HepG2 (cell line): ENCODE results near the gene SUN1. TPM values are rescaled to one million over a fixed set of nuclear protein-coding genes. Genes with fewer than 3 reads are reported as not detected.

Experiments
- ATAC-seq: fragments of 200-7000 bp; cut with Tn5 transposase; 3 replicates; pipeline ENCODE4 v1.9.1; 2020; ENCODE audit warnings: mild to moderate bottlenecking, moderate library complexity
- BruUV-seq: library from RNA; stranded (reverse); fragments of 400-500 nt; replicated peaks from 2 replicates; lab custom pipeline; 2021; lab: Mats Ljungman, UMichigan
- CTCF ChIA-PET: fragments of 300-600 bp; formaldehyde crosslinking; extraction: SDS; loops from one replicate; lab custom pipeline; 2021; ENCODE audit warnings: low total read pairs, inconsistent platforms, low intra/inter-chr PET ratio; lab: Yijun Ruan, JAX
- POLR2A ChIA-PET: fragments of 350-600 bp; sonication (Branson Sonifier 250); formaldehyde crosslinking; loops from one replicate; lab custom pipeline; 2020; ENCODE audit warnings: antibody characterized with exemption, inconsistent platforms; lab: Yijun Ruan, JAX
- DNase-seq: peaks from one replicate; pipeline ENCODE4 v3.0.0-alpha.2; 2015; ENCODE audit warnings: low spot score
- FAIRE-seq: peaks from 3 replicates; lab custom pipeline; 2011; peaks lifted over from hg19 to GRCh38; lab: Jason Lieb, UNC
- H2AFZ ChIP-seq: one replicate; pipeline ENCODE4 v1.6.1; 2011; ENCODE audit warnings: low read length, inconsistent platforms
- H3K27ac ChIP-seq: fragments of 300-600 bp; 3 replicates; pipeline ENCODE4 v1.8.0; 2011; ENCODE audit warnings: mixed run types, mild to moderate bottlenecking, mixed read lengths, low read length, inconsistent platforms; ENCODE audit not compliant: insufficient read depth; ENCODE audit errors: extremely low read length
- H3K27me3 ChIP-seq, 2 experiments: fragments of 200-600 bp in 1 of 2; 2 replicates in 1 of 2; 3 replicates in 1 of 2; pipeline versions ENCODE4 v1.6.0 to v1.8.0; 2011; ENCODE audit warnings: low read length in 2 of 2, mild to moderate bottlenecking in 2 of 2, moderate library complexity in 2 of 2, inconsistent platforms in 1 of 2; ENCODE audit not compliant: insufficient read depth in 2 of 2, control insufficient read depth in 1 of 2
- H3K36me3 ChIP-seq, 2 experiments: fragments of 200-600 bp in 1 of 2; replicated peaks in 1 of 2; 2 replicates in 1 of 2; 3 replicates in 1 of 2; pipeline versions ENCODE4 v1.5.1 to v1.8.0; 2011; ENCODE audit warnings: low read length in 2 of 2, inconsistent platforms in 1 of 2; ENCODE audit not compliant: insufficient read depth in 2 of 2, control insufficient read depth in 1 of 2
- H3K4me1 ChIP-seq: 2 replicates; pipeline ENCODE4 v1.5.1; 2012; ENCODE audit warnings: low read length, inconsistent platforms; ENCODE audit not compliant: insufficient read depth
- H3K4me2 ChIP-seq: 2 replicates; pipeline ENCODE4 v1.6.0; 2011; ENCODE audit warnings: low read depth, low read length, inconsistent platforms
- H3K4me3 ChIP-seq, 3 experiments: fragments of 200-600 bp in 1 of 3; sonication (generic), shearing (Covaris generic) in 1 of 3; replicated peaks in 1 of 3; 2 replicates each; pipeline ENCODE4 v1.5.1; 2011 to 2016; ENCODE audit warnings: low read length in 3 of 3, inconsistent platforms in 2 of 3, low read depth in 2 of 3, mild to moderate bottlenecking in 2 of 3, control low read depth in 1 of 3, mixed read lengths in 1 of 3; ENCODE audit not compliant: insufficient read depth in 1 of 3
- H3K79me2 ChIP-seq: one replicate; pipeline ENCODE4 v1.6.1; 2011; ENCODE audit warnings: low read length, inconsistent platforms; ENCODE audit not compliant: insufficient read depth
- H3K9ac ChIP-seq: 2 replicates; pipeline ENCODE4 v1.6.0; 2011; ENCODE audit warnings: mild to moderate bottlenecking, low read depth, low read length, inconsistent platforms; ENCODE audit not compliant: insufficient read depth
- H3K9me3 ChIP-seq: 2 replicates; pipeline ENCODE4 v1.5.1; 2012; ENCODE audit warnings: mild to moderate bottlenecking, low read length
- H4K20me1 ChIP-seq: 2 replicates; pipeline ENCODE4 v1.6.0; 2011; ENCODE audit warnings: inconsistent platforms, mild to moderate bottlenecking, low read length, moderate library complexity; ENCODE audit not compliant: insufficient read depth
- FOXA1 ChIP-seq, 2 experiments: fragments of 450-650 bp in 1 of 2; sonication (generic) in 1 of 2; formaldehyde crosslinking in 1 of 2; IDR thresholded peaks; 2 replicates each; pipeline versions ENCODE4 v1.4.0 to v1.6.1; 2016 to 2020; ENCODE audit warnings: missing genetic modification reagents in 1 of 2
- GFI1 ChIP-seq: sonication (generic); formaldehyde crosslinking; IDR thresholded peaks from 2 replicates; pipeline ENCODE4 v1.5.0; 2020; ENCODE audit warnings: missing genetic modification reagents, mild to moderate bottlenecking, borderline replicate concordance
- GPN1 ChIP-seq: sonication (generic); formaldehyde crosslinking; IDR thresholded peaks from 2 replicates; pipeline ENCODE4 v1.5.1; 2020; ENCODE audit warnings: missing genetic modification reagents, borderline replicate concordance
- HDAC6 ChIP-seq: fragments of 200-600 bp; sonication (generic); IDR thresholded peaks from 2 replicates; pipeline ENCODE4 v1.7.0; 2017; ENCODE audit warnings: mild to moderate bottlenecking, antibody characterized with exemption, low read length, low read depth
- ISL2 ChIP-seq: sonication (generic); formaldehyde crosslinking; IDR thresholded peaks from 2 replicates; pipeline ENCODE4 v1.5.0; 2020; ENCODE audit warnings: missing genetic modification reagents
- KLF9 ChIP-seq: IDR thresholded peaks from 2 replicates; pipeline ENCODE4 v1.6.1; 2016; ENCODE audit warnings: low read depth
- NFRKB ChIP-seq: fragments of 450-650 bp; IDR thresholded peaks from 2 replicates; pipeline ENCODE4 v1.6.1; 2017
- SIN3A ChIP-seq: IDR thresholded peaks from 2 replicates; pipeline ENCODE4 v1.6.1; 2011; ENCODE audit warnings: low read depth, mild to moderate bottlenecking, control low read depth, low read length, borderline replicate concordance
- SUZ12 ChIP-seq: fragments of 150-350 bp; IDR thresholded peaks from 2 replicates; pipeline ENCODE4 v1.6.1; 2014; ENCODE audit warnings: low read depth, low read length
- ZNF337 ChIP-seq: sonication (generic); formaldehyde crosslinking; IDR thresholded peaks from 2 replicates; pipeline ENCODE4 v1.5.1; 2020; ENCODE audit warnings: missing genetic modification reagents, low read depth, mild to moderate bottlenecking, borderline replicate concordance
- ZNF549 ChIP-seq: sonication (generic); formaldehyde crosslinking; IDR thresholded peaks from 2 replicates; pipeline ENCODE4 v1.5.0; 2020; ENCODE audit warnings: missing genetic modification reagents
- ZNF672 ChIP-seq: sonication (generic); formaldehyde crosslinking; IDR thresholded peaks from 2 replicates; pipeline ENCODE4 v1.8.1; 2022; ENCODE audit warnings: missing genetic modification reagents
- ZSCAN21 ChIP-seq: sonication (generic); formaldehyde crosslinking; IDR thresholded peaks from 2 replicates; pipeline ENCODE4 v1.8.0; 2022; ENCODE audit warnings: mild to moderate bottlenecking, missing genetic modification reagents, moderate library complexity, borderline replicate concordance
- WGBS: methylation state at CpG from one replicate; pipeline ENCODE4 v1.1.6; 2017; ENCODE audit warnings: low lambda C conversion rate; 5-methylcytosine and 5-hydroxymethylcytosine counted together
- in situ Hi-C: cut with HindIII; loops from 2 replicates; pipeline ENCODE4 v1.10.0; 2017; ENCODE audit warnings: low pct_unique_long_range_greater_than_20kb; ENCODE audit not compliant: extremely low pct_ligation_motif_present
- intact Hi-C: fragments of 100-400 bp; cut with micrococcal nuclease; formaldehyde crosslinking; loops from one replicate; pipeline ENCODE4 v1.10.0; 2022; ENCODE audit not compliant: unreplicated experiment
- polyA plus RNA-seq, 8 experiments: library from polyadenylated mRNA; depleted of rRNA in 3 of 8; stranded (reverse) in 7 of 8; unstranded in 1 of 8; fragments of >200 nt; fragmentation: Illumina TruSeq in 4 of 8; extraction: Trizol in 4 of 8; gene quantifications; 2 replicates each; pipeline versions ENCODE4 v1.2.1 to v1.2.3, GENCODE V29; 2011 to 2016; ENCODE audit warnings: low read depth in 4 of 8, missing spikeins in 1 of 8, mixed read lengths in 1 of 8; ENCODE audit not compliant: insufficient read depth in 1 of 8
- total RNA-seq, 5 experiments: library from RNA; depleted of rRNA; stranded (reverse); fragments of >200 nt; fragmentation: Illumina TruSeq; extraction: Trizol; gene quantifications; 2 replicates each; pipeline ENCODE4 v1.2.3, GENCODE V29; 2016; ENCODE audit warnings: low read depth in 1 of 5
- TF ChIP-seq, protein P1 (sequence below): sonication (generic); formaldehyde crosslinking; IDR thresholded peaks from 2 replicates; pipeline ENCODE4 v1.4.0; 2020; ENCODE audit warnings: missing genetic modification reagents; ENCODE audit errors: not compliant biosample characterization
- TF ChIP-seq, protein P2 (sequence below): sonication (generic); formaldehyde crosslinking; IDR thresholded peaks from 2 replicates; pipeline ENCODE4 v1.5.1; 2020; ENCODE audit warnings: missing genetic modification reagents, mild to moderate bottlenecking, borderline replicate concordance

Gene SUN1
- total and polyA plus RNA-seq, 2 of the 13 experiments (the other 11 are each of a cell fraction or from before 2014, with no cell fraction given), result 47.0 to 126 TPM

- intact Hi-C loops (no loop called here), in situ Hi-C loops (no loop called here)
- H3K9me3 ChIP-seq, result no peaks in the 10 kb centered on the region
- 95% methylated on average over 35 of the region's 50 CpGs for WGBS
- FAIRE-seq (no peak), ATAC-seq (no peak), DNase-seq (no peak)
- H3K9ac ChIP-seq, result no peak overlapping the region
- H3K4me1 ChIP-seq, result peaks cover 39% of the 10 kb centered on the region
- BruUV-seq, result no TSS peak
- H2AFZ ChIP-seq, result no peak overlapping the region
- ChIA-PET POLR2A (no interaction called here), CTCF (no interaction called here)
- H3K27me3 ChIP-seq, result no peaks in the 10 kb centered on the region
- H3K27ac ChIP-seq, result no peak overlapping the region
- peaks cover 23 to 37% of the 10 kb centered on the region in 2 experiments; a peak in 4 of 5 replicates for H3K36me3 ChIP-seq
- no peak for TF ChIP-seq ZNF672 (CRISPR knock-in tag)
- TF ChIP-seq FOXA1 (IDR thresholded peaks at IDR 0.05), result no peak
- TF ChIP-seq FOXA1 (CRISPR knock-in tag; IDR thresholded peaks at IDR 0.05), result no peak
- no peak for TF ChIP-seq HDAC6
- TF ChIP-seq ZSCAN21 (CRISPR knock-in tag), result no peak
- no peak for TF ChIP-seq ISL2
- no peak for TF ChIP-seq SIN3A
- no peak for TF ChIP-seq GPN1
- TF ChIP-seq, protein P1, sequence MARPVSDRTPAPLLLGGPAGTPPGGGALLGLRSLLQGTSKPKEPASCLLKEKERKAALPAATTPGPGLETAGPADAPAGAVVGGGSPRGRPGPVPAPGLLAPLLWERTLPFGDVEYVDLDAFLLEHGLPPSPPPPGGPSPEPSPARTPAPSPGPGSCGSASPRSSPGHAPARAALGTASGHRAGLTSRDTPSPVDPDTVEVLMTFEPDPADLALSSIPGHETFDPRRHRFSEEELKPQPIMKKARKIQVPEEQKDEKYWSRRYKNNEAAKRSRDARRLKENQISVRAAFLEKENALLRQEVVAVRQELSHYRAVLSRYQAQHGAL (CRISPR knock-in tag), result no peak
- no peak for TF ChIP-seq GFI1 (CRISPR knock-in tag)
- TF ChIP-seq, protein P2, sequence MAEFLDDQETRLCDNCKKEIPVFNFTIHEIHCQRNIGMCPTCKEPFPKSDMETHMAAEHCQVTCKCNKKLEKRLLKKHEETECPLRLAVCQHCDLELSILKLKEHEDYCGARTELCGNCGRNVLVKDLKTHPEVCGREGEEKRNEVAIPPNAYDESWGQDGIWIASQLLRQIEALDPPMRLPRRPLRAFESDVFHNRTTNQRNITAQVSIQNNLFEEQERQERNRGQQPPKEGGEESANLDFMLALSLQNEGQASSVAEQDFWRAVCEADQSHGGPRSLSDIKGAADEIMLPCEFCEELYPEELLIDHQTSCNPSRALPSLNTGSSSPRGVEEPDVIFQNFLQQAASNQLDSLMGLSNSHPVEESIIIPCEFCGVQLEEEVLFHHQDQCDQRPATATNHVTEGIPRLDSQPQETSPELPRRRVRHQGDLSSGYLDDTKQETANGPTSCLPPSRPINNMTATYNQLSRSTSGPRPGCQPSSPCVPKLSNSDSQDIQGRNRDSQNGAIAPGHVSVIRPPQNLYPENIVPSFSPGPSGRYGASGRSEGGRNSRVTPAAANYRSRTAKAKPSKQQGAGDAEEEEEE, result no peak
- no peak for TF ChIP-seq NFRKB
- no peak for TF ChIP-seq SUZ12
- TF ChIP-seq ZNF337 (CRISPR knock-in tag), result no peak
- TF ChIP-seq ZNF549 (CRISPR knock-in tag), result no peak
- TF ChIP-seq KLF9, result no peak
- H3K4me3 ChIP-seq, result no peak overlapping the region
- H4K20me1 ChIP-seq, result peaks cover 42% of the 10 kb centered on the region; the same call in 1 of the 2 replicates
- no peak overlapping the region for H3K4me2 ChIP-seq
- peaks cover 98% of the 10 kb centered on the region for H3K79me2 ChIP-seq
Measured at GRCh38 chr7:883055-884021, 51.1 kb downstream of the SUN1 start.
